PFSK-1 (cell line): Measurements from ENCODE around the gene SLC2A13.

ENCODE experiments used
- FOXP2 ChIP-seq: optimal IDR thresholded peaks from 2 replicates; pipeline ENCODE3; 2011; ENCODE audit warnings: borderline replicate concordance, control low read depth, inconsistent platforms; ENCODE audit not compliant: insufficient read depth; ENCODE audit errors: extremely low read length, extremely low read depth
- POLR2AphosphoS5 ChIP-seq: IDR thresholded peaks from 2 replicates; pipeline ENCODE4 v1.6.1; 2012; ENCODE audit warnings: low read depth, mild to moderate bottlenecking, control low read depth, low read length, moderate library complexity
- SIN3A ChIP-seq: IDR thresholded peaks from 2 replicates; pipeline ENCODE4 v1.6.1; 2012; ENCODE audit warnings: mild to moderate bottlenecking, low read length, moderate library complexity, borderline replicate concordance; ENCODE audit not compliant: insufficient read depth
- TAF1 ChIP-seq: IDR thresholded peaks from 2 replicates; pipeline ENCODE4 v1.6.1; 2012; ENCODE audit warnings: low read length, control low read depth, borderline replicate concordance; ENCODE audit not compliant: insufficient read depth
- TF ChIP-seq, protein P1 (sequence below), 2 experiments: IDR thresholded peaks; 2 replicates each; pipeline versions ENCODE4 v1.6.1 to v1.8.0; 2011 to 2012; ENCODE audit warnings: low read depth in 2 of 2, low read length in 2 of 2, control low read depth in 1 of 2, inconsistent platforms in 1 of 2, mild to moderate bottlenecking in 1 of 2, moderate library complexity in 1 of 2; ENCODE audit not compliant: insufficient read depth in 1 of 2

Gene SLC2A13

DNA sequence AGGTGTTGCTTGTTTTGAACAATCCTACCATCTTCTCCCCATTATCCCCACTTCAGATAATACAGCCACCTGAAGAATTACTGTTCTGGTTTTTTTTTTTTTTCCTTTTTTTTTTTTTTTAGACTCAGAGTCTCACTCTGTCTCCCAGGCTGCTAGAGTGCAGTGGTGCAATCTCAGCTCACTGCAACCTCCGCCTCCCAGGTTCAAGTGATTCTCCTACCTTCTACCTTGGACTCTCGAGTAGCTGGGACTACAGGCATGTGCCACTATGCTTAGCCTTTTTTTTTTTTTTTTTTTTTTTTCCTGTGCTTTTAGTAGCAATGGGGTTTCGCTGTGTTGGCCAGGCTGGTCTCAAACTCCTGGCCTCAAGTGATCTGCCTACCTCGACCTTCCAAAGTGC lies 306.9 kb downstream of the SLC2A13 start:
- no peak for TF ChIP-seq FOXP2
- no peak for TF ChIP-seq SIN3A
- no peak for TF ChIP-seq POLR2AphosphoS5
- TF ChIP-seq TAF1, result no peak
- TF ChIP-seq, protein P1, sequence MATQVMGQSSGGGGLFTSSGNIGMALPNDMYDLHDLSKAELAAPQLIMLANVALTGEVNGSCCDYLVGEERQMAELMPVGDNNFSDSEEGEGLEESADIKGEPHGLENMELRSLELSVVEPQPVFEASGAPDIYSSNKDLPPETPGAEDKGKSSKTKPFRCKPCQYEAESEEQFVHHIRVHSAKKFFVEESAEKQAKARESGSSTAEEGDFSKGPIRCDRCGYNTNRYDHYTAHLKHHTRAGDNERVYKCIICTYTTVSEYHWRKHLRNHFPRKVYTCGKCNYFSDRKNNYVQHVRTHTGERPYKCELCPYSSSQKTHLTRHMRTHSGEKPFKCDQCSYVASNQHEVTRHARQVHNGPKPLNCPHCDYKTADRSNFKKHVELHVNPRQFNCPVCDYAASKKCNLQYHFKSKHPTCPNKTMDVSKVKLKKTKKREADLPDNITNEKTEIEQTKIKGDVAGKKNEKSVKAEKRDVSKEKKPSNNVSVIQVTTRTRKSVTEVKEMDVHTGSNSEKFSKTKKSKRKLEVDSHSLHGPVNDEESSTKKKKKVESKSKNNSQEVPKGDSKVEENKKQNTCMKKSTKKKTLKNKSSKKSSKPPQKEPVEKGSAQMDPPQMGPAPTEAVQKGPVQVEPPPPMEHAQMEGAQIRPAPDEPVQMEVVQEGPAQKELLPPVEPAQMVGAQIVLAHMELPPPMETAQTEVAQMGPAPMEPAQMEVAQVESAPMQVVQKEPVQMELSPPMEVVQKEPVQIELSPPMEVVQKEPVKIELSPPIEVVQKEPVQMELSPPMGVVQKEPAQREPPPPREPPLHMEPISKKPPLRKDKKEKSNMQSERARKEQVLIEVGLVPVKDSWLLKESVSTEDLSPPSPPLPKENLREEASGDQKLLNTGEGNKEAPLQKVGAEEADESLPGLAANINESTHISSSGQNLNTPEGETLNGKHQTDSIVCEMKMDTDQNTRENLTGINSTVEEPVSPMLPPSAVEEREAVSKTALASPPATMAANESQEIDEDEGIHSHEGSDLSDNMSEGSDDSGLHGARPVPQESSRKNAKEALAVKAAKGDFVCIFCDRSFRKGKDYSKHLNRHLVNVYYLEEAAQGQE (IDR thresholded peaks at IDR 0.05; ENCODE audit: insufficient read depth in 1 of 2, low read depth in 2 of 2, low read length in 2 of 2), result no peak

DNA sequence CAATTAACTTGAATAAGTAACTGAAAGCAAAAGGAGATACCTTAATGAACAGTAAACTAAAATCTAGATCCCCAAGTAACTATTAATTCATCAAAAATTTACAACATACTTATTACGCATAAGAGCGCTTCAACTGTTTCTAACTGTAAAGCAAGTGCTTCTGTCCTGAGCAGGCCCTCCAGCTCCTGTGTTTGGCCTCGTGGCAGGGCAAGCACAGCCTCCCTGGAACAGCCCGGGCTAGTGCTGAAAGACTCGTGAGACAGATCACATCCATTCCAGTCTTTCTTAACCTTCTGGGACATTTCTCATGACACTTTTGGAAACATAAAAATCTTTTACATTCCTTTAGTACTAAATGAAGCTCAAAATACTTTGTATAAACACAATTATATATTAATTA lies 307.5 kb downstream of the SLC2A13 start:
- TF ChIP-seq POLR2AphosphoS5, result no peak

DNA sequence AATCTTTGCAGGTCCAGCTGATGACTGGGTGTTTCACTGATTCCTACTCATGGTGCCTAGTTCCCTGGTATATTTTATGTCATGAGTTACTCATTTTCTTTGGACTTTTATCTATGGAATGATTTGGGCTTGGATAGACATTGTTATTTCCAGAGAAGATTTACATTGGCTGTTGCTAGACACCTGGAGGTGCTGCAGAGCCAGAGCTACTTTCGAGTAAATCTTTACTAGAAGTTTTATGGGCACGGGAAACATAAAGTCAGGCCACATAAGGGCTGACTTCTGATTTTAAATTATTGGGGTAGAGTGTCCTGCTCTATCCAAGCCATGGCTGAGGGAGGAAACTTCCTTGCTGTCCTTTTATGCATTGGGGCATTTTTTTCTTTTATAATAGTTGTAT lies 310.4 kb downstream of the SLC2A13 start:
- TF ChIP-seq POLR2AphosphoS5, result no peak
- TF ChIP-seq, protein P1 (IDR thresholded peaks at IDR 0.05; ENCODE audit: insufficient read depth in 1 of 2, low read depth in 2 of 2, low read length in 2 of 2), result no peak
- no peak for TF ChIP-seq TAF1
- no peak for TF ChIP-seq SIN3A
- no peak for TF ChIP-seq FOXP2

DNA sequence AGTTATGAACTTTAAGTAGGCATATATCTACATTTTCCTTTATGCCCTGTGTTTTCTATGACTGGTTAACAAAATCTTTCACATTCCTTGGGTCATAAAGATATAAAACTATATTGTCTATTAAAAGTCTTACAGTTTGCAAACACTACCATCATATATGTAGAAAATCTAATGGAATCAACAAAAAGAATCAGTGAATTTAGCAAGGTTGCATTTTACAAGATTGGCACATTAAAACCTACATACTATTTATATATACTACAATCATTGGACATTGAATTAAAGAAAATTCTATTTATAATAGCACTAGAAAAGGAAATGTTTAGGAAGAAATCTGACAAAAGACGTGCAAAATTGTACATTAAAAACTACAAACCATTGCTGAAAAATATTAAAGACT lies 312.9 kb downstream of the SLC2A13 start:
- TF ChIP-seq POLR2AphosphoS5 (no peak), SIN3A (no peak), TAF1 (no peak)
- TF ChIP-seq, protein P1 (IDR thresholded peaks at IDR 0.05; ENCODE audit: insufficient read depth in 1 of 2, low read depth in 2 of 2, low read length in 2 of 2), result no peak

DNA sequence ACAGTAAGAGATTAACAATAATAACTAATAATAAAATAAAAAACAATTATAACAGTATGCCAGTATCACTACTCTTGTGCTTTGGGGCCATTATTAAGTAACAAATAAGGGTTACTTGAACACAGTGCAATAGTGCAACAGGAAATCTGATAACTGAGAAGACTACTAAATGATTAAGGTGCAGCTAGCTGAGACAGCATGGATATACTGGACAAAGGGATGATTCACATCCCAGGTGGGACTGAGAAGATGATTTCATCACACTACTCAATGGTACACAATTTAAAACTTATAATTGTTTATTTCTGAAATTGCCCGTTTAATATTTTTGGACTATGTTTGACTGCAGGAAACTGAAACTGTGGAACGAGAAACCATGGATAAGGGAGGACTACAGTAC lies 317.6 kb downstream of the SLC2A13 start:
- TF ChIP-seq, protein P1 (IDR thresholded peaks at IDR 0.05; ENCODE audit: insufficient read depth in 1 of 2, low read depth in 2 of 2, low read length in 2 of 2), result no peak
- TF ChIP-seq POLR2AphosphoS5, result no peak
- TF ChIP-seq SIN3A, result no peak
- TF ChIP-seq TAF1, result no peak
- TF ChIP-seq FOXP2, result no peak

DNA sequence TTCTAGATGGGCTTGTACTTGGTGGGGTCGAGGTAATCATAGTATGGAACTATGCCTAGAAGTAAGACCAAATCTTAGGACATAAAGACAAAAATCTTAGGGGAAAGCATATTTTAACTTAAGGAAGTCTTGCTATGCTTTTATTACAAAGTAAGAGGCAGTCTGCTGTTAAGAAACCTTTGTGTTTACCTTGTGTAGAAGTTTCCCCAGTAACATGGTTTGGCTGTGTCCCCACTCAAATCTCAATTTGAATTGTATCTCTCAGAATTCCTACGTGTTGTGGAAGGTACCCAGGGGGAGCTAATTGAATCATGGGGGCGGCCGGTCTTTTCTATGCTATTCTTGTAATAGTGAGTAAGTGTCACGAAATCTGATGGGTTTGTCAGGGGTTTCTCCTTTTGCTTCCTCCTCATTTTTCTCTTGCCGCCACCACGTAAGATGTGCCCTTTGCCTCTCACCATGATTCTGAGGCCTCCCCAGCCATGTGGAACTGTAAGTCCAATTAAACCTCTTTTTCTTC lies 323.8 kb downstream of the SLC2A13 start:
- TF ChIP-seq TAF1 (no peak), SIN3A (no peak), POLR2AphosphoS5 (no peak), FOXP2 (no peak)
- TF ChIP-seq, protein P1 (IDR thresholded peaks at IDR 0.05; ENCODE audit: insufficient read depth in 1 of 2, low read depth in 2 of 2, low read length in 2 of 2), result no peak
